SW 1271 (cell line): ENCODE measurements around the gene ADGRB2.

ENCODE experiments used
- DNase-seq, 2 experiments: peaks; one replicate each; lab custom pipeline; 2025; lab: John Stamatoyannopoulos, UW

The ADGRB2 gene

GRCh38 chr1:31702836-31703404 lies 61.2 kb downstream of the ADGRB2 start:
- DNase-seq, result no peak

GRCh38 chr1:31701091-31701736 lies 62.9 kb downstream of the ADGRB2 start:
- DNase-seq, result peak; percentile 63 to 69

GRCh38 chr1:31700468-31701090 lies 63.6 kb downstream of the ADGRB2 start:
- no peak for DNase-seq

DNA sequence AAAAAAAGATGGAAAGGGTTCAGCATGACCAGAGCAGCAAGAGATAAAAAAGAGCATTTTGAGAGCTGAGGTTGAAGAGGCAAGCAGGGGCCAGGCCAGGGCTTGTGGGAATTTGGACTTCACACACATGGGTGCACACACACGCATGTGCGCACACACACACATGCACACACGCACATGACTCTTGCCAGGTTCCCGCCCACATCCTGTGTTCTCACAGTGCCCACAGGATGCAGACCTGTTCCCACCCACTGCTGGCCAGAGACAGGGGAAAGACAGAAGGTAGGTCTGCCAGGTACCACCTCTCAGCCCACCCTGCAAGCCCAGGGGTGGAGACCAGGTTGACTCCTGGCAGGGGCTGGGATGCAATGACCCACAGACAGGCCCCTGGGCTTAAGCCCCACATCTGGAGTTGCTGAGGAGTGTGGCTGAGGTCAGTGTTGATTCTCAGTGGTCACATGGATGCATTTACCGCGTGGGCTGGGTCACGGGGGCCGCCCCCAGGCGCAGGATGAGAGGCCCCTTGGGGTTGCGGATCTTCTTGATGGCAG lies 64.7 kb downstream of the ADGRB2 start:
- DNase-seq, result no peak

DNA sequence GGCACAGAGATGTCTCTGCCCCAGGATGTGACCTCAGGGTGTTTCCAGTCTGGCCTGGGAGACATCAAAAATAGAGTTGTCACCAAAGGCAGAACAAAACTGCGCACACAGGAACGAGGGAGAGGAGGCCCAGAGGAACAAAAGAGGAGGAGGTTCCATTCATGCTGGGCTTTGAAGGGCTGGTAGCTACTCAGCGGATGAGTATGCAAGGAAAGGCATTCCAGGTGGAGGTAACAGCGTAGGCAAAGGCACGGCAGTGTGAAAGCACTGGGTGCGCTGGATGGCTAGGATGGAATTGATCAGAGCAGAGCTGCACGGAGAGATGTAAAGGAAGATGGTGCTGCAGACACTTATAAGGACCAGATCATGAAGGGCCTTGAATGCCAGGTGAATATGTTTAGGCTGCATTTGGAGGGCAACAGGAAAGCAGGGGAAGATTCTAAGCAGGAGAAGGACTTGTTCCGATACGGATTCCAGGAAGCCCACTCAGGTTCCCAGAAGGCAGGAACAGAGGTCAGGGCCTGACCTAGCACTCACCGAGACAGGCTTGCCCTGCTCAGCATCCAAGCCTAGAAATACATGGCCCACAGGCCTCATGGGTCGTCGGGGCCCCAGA lies 66.7 kb downstream of the ADGRB2 start:
- DNase-seq, result no peak

DNA sequence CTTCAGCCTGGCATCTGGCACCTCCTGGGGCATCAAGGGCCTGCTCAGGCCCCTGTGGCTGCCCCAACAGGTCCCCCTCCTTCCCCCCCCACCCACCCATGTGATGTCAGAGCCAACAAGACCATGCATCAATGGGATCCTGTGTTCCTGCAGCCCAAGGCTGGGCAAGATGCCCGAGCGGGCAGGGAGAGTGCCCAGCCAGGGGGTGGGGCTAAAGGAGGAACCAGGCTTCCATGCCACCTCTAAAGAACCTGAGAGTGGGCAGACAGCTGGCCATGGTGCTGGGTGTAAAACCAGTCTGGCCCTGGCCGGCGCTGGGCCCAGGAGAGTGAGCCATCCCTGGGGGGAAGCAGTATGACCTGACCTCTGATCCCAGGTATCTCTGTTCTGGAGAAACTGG lies 67.9 kb downstream of the ADGRB2 start:
- DNase-seq, result peak in 1 of 2 experiments; percentile 6

DNA sequence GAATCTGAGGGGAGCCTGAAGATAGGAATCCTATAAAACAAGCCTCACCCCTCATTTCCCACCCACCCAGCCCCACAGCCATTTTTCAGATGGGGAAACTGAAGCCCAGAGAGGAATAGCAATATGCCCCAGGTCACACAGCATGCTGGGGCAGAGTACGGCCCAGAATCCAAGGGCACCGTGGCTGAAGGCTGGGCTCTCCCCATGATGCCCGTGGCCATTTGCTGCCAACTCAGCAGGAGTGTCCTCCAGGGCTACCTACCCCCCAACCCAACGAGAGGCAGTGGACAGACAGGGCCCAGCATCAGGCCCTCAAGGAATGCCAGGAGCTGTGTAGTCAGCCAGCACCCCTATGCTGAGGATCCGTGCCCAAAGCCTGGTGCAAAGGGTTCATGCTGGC lies 68.8 kb downstream of the ADGRB2 start:
- no peak for DNase-seq

- DNase-seq, result no peak
Measured at GRCh38 chr1:31694964-31695313, 69.2 kb downstream of the ADGRB2 start.

DNA sequence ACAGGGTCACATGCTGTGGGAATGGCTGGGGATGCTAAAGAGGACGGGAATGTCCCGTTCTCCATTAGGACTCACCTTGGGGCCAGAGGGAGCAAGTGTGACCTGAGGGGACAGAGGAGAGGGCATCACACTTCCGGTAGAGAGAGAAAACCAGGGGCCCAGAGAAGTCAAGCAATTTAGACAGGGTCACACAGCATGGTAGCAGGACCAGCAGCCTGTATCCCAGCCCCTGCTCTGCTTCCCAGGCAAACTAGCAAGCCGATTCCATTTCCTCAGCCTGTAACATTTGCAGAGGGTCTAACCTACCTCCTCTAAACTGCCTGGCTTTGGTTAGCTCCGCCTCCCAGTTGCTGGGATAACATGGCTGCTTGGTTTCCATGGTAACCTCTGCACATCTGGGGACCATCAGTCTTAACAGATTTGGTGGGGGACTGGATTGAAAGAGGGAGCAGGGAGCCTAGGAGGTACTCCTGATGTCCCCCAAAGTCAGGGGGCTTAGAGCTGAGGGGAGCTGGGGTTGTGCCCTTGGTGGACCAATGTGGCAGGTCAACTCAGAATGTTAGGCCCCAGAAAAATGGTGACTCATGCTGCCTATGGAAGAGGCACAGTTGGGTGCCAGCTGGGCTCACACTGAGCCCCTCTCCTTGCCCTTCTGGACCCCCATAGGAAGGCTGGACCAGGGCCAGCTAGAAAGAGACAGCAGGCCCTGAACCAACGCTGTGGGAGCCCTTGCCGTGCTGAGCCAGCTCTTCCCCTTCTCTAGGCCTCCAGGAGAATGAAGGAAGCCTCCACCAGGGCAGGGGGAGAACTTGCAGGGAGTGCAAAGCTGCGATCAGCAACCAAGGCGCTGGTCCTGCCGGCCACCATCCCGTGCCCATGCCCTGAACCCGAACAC lies 69.8 kb downstream of the ADGRB2 start:
- no peak for DNase-seq

GRCh38 chr1:31693231-31693630 lies 70.9 kb downstream of the ADGRB2 start:
- DNase-seq, result no peak

- DNase-seq, result no peak
Measured at GRCh38 chr1:31691951-31692350, 72.2 kb downstream of the ADGRB2 start.

GRCh38 chr1:31691446-31691845 lies 72.7 kb downstream of the ADGRB2 start:
- no peak for DNase-seq

GRCh38 chr1:31690921-31691320 lies 73.2 kb downstream of the ADGRB2 start:
- DNase-seq, result no peak

DNA sequence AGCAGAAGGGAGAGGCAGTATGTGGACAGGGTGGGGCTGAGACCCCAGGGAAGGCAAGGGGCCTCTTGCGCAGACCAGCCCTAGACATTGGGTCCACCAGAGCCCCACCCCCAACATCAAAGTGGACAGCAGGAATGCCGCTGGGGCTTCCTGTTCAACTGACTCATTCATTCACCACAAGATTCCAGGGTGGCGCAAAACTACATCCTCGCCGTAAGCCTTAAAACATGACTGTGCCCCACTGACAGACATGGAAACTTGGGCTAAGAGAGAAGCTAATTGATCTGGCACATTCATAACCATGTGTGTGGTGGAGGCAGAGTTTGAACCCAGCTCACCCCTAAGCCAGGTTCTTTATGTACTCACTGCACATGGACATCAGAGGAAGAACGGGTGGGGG lies 74.3 kb downstream of the ADGRB2 start:
- peak; percentile 65 to 74 for DNase-seq

DNA sequence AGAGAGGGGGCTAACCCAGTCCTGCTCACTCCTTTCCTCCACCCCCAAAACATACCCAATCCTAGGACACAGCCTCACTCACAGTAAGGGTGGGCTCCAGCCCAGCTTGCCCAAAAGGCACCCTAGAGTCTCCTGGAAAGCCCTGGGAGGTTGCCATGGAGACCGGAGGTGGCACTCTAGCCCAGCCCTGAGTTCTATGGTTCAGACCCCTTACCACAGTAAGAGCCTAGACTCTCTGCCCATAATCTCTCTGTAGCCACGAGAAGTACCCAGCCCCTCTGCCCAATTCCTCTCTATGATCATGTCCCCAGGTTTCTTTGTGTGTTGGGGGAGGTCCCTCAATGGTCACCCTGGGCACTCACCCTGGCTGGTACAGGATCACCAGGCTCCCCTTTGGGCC lies 74.8 kb downstream of the ADGRB2 start:
- DNase-seq, result peak in 1 of 2 experiments; percentile 36

GRCh38 chr1:31688233-31688918 lies 75.8 kb downstream of the ADGRB2 start:
- no peak for DNase-seq

- DNase-seq, result no peak
Measured at GRCh38 chr1:31687601-31688000, 76.5 kb downstream of the ADGRB2 start.

DNA sequence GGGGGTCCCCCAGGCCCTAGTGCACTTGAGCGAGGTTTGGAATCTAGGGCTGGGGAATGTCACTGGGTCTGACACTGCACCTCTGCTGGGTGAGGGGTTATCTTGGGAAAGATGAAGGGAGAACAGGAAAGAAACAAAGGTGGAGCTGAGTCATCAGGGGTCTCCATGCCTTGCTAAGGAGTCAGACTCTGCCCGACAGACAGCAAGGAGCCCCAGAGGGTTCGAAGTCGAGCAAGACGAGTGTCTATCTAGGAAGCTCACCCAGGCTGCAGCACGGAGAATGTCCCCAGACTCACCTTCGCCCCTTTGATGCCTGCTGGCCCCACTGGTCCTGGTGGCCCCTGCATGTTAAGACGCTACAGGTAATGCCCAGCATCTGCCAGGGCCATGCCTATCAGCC lies 78.3 kb downstream of the ADGRB2 start:
- DNase-seq, result no peak

DNA sequence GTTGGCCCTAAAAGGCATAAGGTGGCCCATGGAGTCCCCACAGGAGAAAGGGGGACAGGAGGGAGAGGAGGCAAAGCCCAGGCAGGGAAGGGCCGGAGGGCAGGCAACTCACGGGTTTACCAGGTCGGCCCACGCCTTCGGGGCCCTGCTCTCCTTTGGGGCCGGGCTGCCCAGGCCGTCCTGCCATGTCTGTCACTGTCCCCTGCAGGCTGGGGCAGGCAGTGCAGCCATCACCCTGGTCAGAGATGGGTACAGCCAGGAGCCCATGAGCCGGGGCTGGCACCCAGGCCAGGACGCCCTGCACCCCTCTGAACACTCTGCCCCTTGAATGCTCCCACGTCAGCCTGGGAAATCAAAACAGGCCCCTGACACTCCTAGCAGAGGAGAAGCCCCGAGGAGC lies 80.1 kb downstream of the ADGRB2 start:
- DNase-seq, result no peak

- no peak for DNase-seq
Measured at GRCh38 chr1:31681415-31681814, 82.7 kb downstream of the ADGRB2 start.

DNA sequence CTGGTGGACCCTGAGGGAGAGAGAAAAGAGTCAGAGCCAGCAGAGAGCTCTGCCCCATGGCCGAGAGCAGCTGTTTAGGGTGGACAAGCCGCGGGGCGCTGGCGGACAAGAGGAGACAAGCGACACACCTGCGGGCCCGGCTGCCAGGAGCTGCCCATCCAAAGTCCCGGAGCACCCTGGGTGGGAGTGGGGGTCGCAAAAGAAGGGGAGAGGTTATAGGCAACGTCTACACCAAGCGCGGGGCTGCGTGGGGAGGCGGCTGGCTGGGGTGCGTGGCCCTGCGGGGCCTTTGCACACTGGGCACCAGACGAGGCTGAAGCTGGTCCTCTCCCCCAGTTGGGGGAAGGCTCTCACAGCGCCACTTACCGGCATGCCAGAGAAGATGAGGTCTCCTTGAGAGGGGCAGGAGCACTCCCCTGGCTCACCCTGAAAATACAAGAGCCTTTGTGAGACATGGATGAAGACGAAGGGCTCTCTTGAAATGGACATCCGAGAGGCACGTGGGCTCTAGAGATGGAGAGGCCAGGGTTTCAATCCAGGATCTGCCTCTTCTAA lies 84.4 kb downstream of the ADGRB2 start:
- DNase-seq, result no peak
